NCI-H446 treated with DMSO at 0.1 percent for 48 hours (cell line): ENCODE data around the gene YY1AP1.
"Not testable (repeated sequence)": the region's sequence is repeated elsewhere in the genome, so short reads cannot be mapped to it uniquely, and the experiment has no call there.

Source experiments
- DNase-seq: peaks from one replicate; lab custom pipeline; 2025; lab: John Stamatoyannopoulos, UW

Gene YY1AP1

GRCh38 chr1:155695608-155696007, 7.0 kb upstream of the YY1AP1 start:
- no peak for DNase-seq

GRCh38 chr1:155695072-155695471, 6.5 kb upstream of the YY1AP1 start:
- DNase-seq: no peak

GRCh38 chr1:155694167-155694566, 5.6 kb upstream of the YY1AP1 start:
- no peak for DNase-seq

GRCh38 chr1:155691992-155692528, 3.5 kb upstream of the YY1AP1 start:
- no peak for DNase-seq

GRCh38 chr1:155689081-155689607, 570 bp upstream of the YY1AP1 start, which contains the start of gene DAP3:
Gene DAP3 (plus strand): TSS chr1:155689091. CDS start chr1:155709780, 20,689 bp downstream.
- not testable (repeated sequence) for DNase-seq

GRCh38 chr1:155687705-155688323, 760 bp downstream of the YY1AP1 start:
- not testable (repeated sequence) for DNase-seq

- DNase-seq: no peak
Observed at GRCh38 chr1:155681776-155682175, 6.8 kb downstream of the YY1AP1 start.

- DNase-seq: no peak
Observed at GRCh38 chr1:155680531-155680930, 8.0 kb downstream of the YY1AP1 start.

- DNase-seq: not testable (repeated sequence)
Observed at GRCh38 chr1:155678992-155679391, 9.6 kb downstream of the YY1AP1 start.

- no peak for DNase-seq
Observed at GRCh38 chr1:155678027-155678426, 10.5 kb downstream of the YY1AP1 start.

- no peak for DNase-seq
Observed at GRCh38 chr1:155673003-155673402, 15.6 kb downstream of the YY1AP1 start.

GRCh38 chr1:155671750-155672149, 16.8 kb downstream of the YY1AP1 start:
- DNase-seq: no peak

GRCh38 chr1:155669233-155670162, 19.1 kb downstream of the YY1AP1 start:
- no peak for DNase-seq

GRCh38 chr1:155661239-155661638, 27.3 kb downstream of the YY1AP1 start:
- not testable (repeated sequence) for DNase-seq

GRCh38 chr1:155657463-155657862, 31.1 kb downstream of the YY1AP1 start:
- DNase-seq: peak; percentile 59

- DNase-seq: no peak
Observed at GRCh38 chr1:155652951-155653350, 35.6 kb downstream of the YY1AP1 start.

- no peak for DNase-seq
Observed at GRCh38 chr1:155651861-155652661, 36.5 kb downstream of the YY1AP1 start.

GRCh38 chr1:155650231-155650757, 38.3 kb downstream of the YY1AP1 start:
- peak; percentile 56 for DNase-seq

- DNase-seq: no peak
Observed at GRCh38 chr1:155649676-155650075, 38.9 kb downstream of the YY1AP1 start.

GRCh38 chr1:155648207-155649147, 40.1 kb downstream of the YY1AP1 start:
- peak; percentile 27 for DNase-seq
